ENCODE measurements around the gene AR.

GRCh38 chrX:67524950-67525691, 18.7 kb upstream of the AR start:
- TF ChIP-seq SUZ12 (IDR thresholded peaks at IDR 0.05; ENCODE audit: extremely low read depth, insufficient read depth, insufficient read length), result no peak
- no peak for TF ChIP-seq ZNF274 (IDR thresholded peaks at IDR 0.05; ENCODE audit: low read depth, low read length)
